ENCODE measurements around the gene SLC2A2. TPM values are rescaled to one million over a fixed set of nuclear protein-coding genes. Genes with fewer than 3 reads are reported as not detected.

SLC2A2 gene
- total RNA-seq, 1 donor from 2014 or later = not detected

GRCh38 chr3:171028779-171029232 is 2.3 kb upstream of the SLC2A2 start:
- Histone ChIP-seq H3K27me3 (ENCODE audit: control insufficient read depth, insufficient read depth, low read length) (no peaks in the 10 kb centered on the region), H3K4me3 (ENCODE audit: low read depth, low read length) (peak overlapping the region; percentile 26), H3K36me3 (ENCODE audit: control insufficient read depth, insufficient read depth, low read length) (no peaks in the 10 kb centered on the region)
- no peak for TF ChIP-seq CTCF (IDR thresholded peaks at IDR 0.05; ENCODE audit: insufficient read depth, low read length, severe bottlenecking)
- FAIRE-seq (no peak), DNase-seq (ENCODE audit: low read depth) (peak; percentile 56)

- no peak for FAIRE-seq
- Histone ChIP-seq H3K27me3 (ENCODE audit: control insufficient read depth, insufficient read depth, low read length) (no peaks in the 10 kb centered on the region), H3K4me3 (ENCODE audit: low read depth, low read length) (peak overlapping the region; percentile 26), H3K36me3 (ENCODE audit: control insufficient read depth, insufficient read depth, low read length) (no peaks in the 10 kb centered on the region)
- TF ChIP-seq CTCF (IDR thresholded peaks at IDR 0.05; ENCODE audit: insufficient read depth, low read length, severe bottlenecking) = no peak
- DNase-seq (ENCODE audit: low read depth) = peak; percentile 78
These were observed 1.7 kb upstream of the SLC2A2 start for GRCh38 chr3:171028025-171028778.

- H3K27me3 ChIP-seq (ENCODE audit: control insufficient read depth, insufficient read depth, low read length) = no peaks in the 10 kb centered on the region
- DNase-seq (ENCODE audit: low read depth) (no peak), FAIRE-seq (no peak)
- no peak for TF ChIP-seq CTCF (IDR thresholded peaks at IDR 0.05; ENCODE audit: insufficient read depth, low read length, severe bottlenecking)
- H3K36me3 ChIP-seq (ENCODE audit: control insufficient read depth, insufficient read depth, low read length) = no peaks in the 10 kb centered on the region
- H3K4me3 ChIP-seq (ENCODE audit: low read depth, low read length) = no peak overlapping the region
These were observed 3.0 kb downstream of the SLC2A2 start for GRCh38 chr3:171023566-171023965.

- TF ChIP-seq CTCF (IDR thresholded peaks at IDR 0.05; ENCODE audit: insufficient read depth, low read length, severe bottlenecking) = no peak
- Histone ChIP-seq H3K4me3 (ENCODE audit: low read depth, low read length) (no peak overlapping the region), H3K27me3 (ENCODE audit: control insufficient read depth, insufficient read depth, low read length) (no peaks in the 10 kb centered on the region), H3K36me3 (ENCODE audit: control insufficient read depth, insufficient read depth, low read length) (no peaks in the 10 kb centered on the region)
- DNase-seq (ENCODE audit: low read depth) = no peak
- no peak for FAIRE-seq
These were observed 5.1 kb downstream of the SLC2A2 start for GRCh38 chr3:171021377-171021776.

GRCh38 chr3:171018156-171018935 is 8.2 kb downstream of the SLC2A2 start:
- no peak for FAIRE-seq
- no peak for DNase-seq (ENCODE audit: low read depth)
- Histone ChIP-seq H3K4me3 (ENCODE audit: low read depth, low read length) (no peak overlapping the region), H3K27me3 (ENCODE audit: control insufficient read depth, insufficient read depth, low read length) (no peaks in the 10 kb centered on the region), H3K36me3 (ENCODE audit: control insufficient read depth, insufficient read depth, low read length) (no peaks in the 10 kb centered on the region)
- TF ChIP-seq CTCF (IDR thresholded peaks at IDR 0.05; ENCODE audit: insufficient read depth, low read length, severe bottlenecking) = no peak

Measured in bronchial epithelial cell (primary cell).